HG02798 (cell line): ENCODE data around the gene STYXL2.

Experiments
- ATAC-seq: cut with Tn5 transposase; IDR thresholded peaks from one replicate; pipeline ENCODE4 v1.9.1; 2021; ENCODE audit warnings: mild to moderate bottlenecking; ENCODE audit not compliant: unreplicated experiment, poor library complexity

STYXL2 gene

GRCh38 chr1:167077128-167077867, 16.6 kb upstream of the STYXL2 start:
- no peak for ATAC-seq

DNA sequence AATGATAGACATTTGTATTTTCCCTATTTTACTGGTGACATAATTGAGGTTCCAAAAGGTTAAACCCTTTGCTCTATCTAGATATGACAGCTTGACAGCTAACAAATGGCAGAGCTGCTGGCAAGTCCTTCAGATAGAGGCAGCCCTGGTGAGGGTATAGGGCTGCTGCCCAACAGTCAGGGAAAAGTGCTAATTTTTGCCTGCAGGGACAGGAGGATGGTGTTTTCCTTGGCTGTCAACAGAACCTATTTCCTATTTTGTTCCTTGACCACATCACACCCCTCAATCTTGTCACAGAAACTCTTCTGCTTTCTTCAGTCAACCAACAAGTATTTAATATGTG, 16.0 kb upstream of the STYXL2 start:
- ATAC-seq, result no peak

- ATAC-seq, result no peak
Measured at GRCh38 chr1:167081594-167082156, 12.2 kb upstream of the STYXL2 start.

- ATAC-seq, result no peak
Measured at GRCh38 chr1:167082511-167083027, 11.3 kb upstream of the STYXL2 start.

DNA sequence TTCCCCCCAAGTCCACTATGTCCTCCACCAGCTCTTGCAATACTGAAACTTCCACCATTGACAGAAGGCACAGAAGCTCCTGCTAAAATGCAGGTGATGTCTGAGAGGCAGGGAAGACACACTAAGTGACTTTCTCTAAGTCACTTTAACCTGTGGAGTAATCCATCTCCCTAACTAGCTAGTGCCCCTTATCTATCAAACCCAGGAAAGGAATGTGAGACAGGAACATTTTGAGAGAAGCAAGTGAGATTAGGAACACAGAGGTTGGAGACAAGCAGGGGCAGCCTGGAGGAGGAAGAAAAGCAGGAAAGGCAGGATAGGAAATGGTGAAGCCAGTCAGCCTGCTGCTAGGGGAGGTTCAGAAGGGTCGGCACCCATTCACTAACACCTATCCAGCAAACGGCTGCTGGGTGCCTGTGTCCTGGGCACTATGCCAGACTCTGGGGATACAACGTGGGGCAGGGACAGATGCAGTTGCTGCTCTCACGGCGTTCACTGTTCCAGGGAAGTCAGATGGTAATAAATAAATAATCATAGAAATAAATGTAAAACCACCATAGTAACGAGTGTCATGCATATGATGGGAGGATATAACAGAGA, 10.7 kb upstream of the STYXL2 start:
- ATAC-seq, result no peak

GRCh38 chr1:167083871-167084270, 10.0 kb upstream of the STYXL2 start:
- no peak for ATAC-seq

- ATAC-seq, result no peak
Measured at GRCh38 chr1:167084757-167085156, 9.1 kb upstream of the STYXL2 start.

GRCh38 chr1:167086033-167086432, 7.8 kb upstream of the STYXL2 start:
- ATAC-seq, result no peak

DNA sequence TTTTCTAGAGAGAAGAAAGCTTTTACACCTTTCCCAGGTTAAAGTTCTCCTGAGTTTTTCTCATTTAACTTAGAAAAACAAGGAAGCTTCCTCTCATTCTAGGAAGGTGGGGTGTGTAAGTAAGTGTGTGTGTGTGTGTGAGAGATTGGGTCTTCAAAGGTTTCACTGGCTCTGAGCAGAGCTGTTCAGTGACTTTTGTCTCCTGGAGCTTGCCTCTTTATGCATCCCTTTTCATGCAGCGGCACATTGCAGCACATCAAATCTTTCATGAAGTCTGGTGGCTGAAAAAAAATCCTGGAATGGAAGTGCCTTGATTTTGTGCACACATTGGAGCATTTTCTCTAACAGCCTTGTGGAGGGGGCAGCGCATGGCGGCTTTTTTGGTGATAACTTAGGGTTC, 7.1 kb upstream of the STYXL2 start:
- no peak for ATAC-seq

DNA sequence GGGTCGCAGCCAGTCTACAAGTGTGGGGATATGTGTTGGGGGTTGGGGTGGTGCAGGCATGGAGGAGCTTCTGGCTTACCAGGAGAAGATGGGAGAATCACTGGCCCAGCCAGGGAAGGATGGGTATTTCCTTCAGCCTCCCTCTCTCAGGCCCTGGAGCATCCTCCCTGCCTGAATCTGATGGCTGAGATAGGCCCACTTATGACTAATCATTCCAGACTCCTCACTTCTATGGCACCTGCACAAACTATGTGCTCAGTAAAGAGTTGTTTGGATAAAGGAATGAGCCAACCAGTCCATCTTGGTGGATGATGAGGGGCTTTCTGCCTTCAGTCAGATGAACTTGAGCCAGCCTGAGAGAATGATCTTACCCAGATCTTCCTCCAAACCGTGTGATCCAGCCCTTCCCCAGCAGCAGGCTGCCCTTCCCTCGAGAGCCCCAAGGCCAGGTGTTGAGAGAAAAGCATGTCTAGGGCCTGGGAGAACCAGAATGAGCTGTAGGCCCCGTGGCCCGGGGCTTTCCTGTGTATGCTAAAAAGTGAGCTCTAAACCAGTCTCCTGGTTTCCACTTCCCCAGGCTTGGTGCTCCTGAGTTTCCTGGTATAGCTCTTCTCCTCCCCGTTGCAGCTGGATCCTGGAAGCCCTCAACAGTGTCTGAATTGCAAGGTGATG, 5.0 kb upstream of the STYXL2 start:
- no peak for ATAC-seq

GRCh38 chr1:167089939-167090313, 3.9 kb upstream of the STYXL2 start:
- ATAC-seq, result no peak

- no peak for ATAC-seq
Measured at GRCh38 chr1:167090314-167090942, 3.4 kb upstream of the STYXL2 start, which contains the start of gene GPA33. Gene GPA33 (minus strand): TSS chr1:167090377. CDS start chr1:167090287, 90 bp downstream.

GRCh38 chr1:167092653-167093052, 1.2 kb upstream of the STYXL2 start:
- no peak for ATAC-seq

DNA sequence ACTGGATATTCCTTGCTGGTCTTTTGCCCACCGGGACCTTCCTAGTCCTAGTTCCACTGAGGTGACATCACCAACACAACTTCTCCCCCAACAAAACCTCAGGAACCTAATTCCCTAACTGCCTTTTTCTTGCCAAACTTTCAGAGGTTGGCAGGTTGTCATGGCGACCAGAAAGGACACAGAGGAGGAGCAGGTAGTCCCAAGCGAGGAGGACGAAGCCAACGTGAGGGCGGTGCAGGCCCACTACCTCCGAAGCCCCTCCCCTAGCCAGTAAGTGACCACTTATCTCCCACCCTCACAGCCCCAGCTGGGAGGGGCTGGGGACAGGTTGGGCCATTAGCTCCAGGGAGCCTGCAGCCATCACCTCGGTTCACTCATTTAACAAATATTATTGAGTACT, 815 bp downstream of the STYXL2 start:
- no peak for ATAC-seq

GRCh38 chr1:167095368-167095767, 1.5 kb downstream of the STYXL2 start:
- no peak for ATAC-seq

DNA sequence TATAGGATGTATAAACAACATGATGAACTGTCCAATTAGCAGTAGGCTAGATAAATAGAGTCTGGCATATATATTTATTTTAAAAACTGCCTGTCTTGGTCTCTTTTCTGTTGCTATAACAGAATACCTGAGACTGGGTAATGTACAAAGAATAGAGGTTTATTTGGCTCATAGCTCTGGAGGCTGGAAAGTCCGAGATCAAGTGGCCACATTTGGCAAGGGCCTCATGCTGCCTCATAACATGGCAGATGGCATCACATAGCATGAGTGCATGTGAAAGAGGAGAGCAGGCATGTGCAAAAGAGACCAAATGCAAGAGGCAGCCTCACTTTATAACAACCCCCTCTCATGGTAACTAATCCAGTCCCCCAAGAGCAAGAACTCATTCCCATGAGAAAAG, 6.0 kb downstream of the STYXL2 start:
- ATAC-seq, result no peak

DNA sequence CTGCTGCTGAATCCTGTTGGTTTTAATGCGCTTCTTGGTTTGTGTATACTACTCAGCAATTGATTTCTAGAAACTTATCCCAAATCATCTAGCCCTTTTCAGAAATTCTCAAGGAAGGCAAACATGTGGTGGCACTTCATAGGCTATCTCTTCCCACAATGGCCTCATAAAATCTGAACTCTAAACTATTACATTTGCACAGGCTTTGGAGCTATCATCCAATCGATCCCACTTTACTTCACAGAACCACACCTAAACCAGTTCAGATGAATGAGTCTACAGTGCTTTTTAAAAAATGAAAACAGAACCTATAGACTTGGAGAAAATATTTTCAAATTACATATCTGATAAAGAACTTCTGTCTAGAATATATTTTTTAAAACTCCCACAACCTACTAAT, 6.9 kb downstream of the STYXL2 start:
- ATAC-seq, result no peak

- ATAC-seq, result no peak
Measured at GRCh38 chr1:167101754-167102153, 7.9 kb downstream of the STYXL2 start.

GRCh38 chr1:167102906-167103573, 9.2 kb downstream of the STYXL2 start:
- no peak for ATAC-seq

DNA sequence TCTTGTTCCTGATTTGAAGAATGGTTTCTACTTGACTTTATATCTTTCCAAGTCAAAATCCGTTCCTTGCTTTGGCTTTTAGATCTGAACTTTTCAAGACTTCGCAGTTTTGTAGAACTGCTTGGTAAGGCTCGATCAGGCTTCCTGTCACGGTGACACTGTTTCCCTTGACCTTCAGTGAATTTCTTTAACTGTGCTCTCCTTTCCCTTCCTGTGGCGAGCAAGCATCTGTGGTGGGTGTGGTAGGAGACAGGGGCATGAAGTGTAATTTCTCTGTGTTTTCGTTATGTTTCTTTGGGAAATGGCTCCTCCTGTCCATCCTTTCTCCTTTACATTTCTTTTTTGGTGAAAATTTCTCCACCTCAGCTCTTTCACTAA, 10.4 kb downstream of the STYXL2 start:
- no peak for ATAC-seq
